PC-9 (cell line): ENCODE results near the gene DLGAP4. TPM values are rescaled to one million over a fixed set of nuclear protein-coding genes. Genes with fewer than 3 reads are reported as not detected.
"Not testable (repeated sequence)": the region's sequence is repeated elsewhere in the genome, so short reads cannot be mapped to it uniquely, and the experiment has no call there.

Source experiments
- BruUV-seq: library from RNA; stranded (reverse); fragments of 400-500 nt; replicated peaks from 2 replicates; lab custom pipeline; 2021; lab: Mats Ljungman, UMichigan
- CTCF ChIA-PET: fragments of 300-600 bp; sonication (Branson Sonifier 250); formaldehyde crosslinking; loops from one replicate; lab custom pipeline; 2022; ENCODE audit warnings: antibody characterized with exemption; lab: Charles Lee
- POLR2A ChIA-PET: fragments of 300-600 bp; sonication (Branson Sonifier 250); formaldehyde crosslinking; loops from one replicate; lab custom pipeline; 2022; ENCODE audit warnings: antibody characterized with exemption; ENCODE audit not compliant: unreplicated experiment; lab: Charles Lee
- DNase-seq, 2 experiments: peaks; one replicate each; pipeline versions ENCODE4 v3.0.0 to v3.0.0-alpha.2; 2015 to 2022; ENCODE audit warnings: mixed read lengths in 1 of 2
- H2AFZ ChIP-seq: fragments of 200-600 bp; sonication (generic); 2 replicates; pipeline ENCODE4 v1.8.1; 2017; ENCODE audit warnings: antibody characterized with exemption
- H3F3A ChIP-seq: fragments of 200-600 bp; sonication (generic); 2 replicates; pipeline ENCODE4 v1.8.1; 2017; ENCODE audit warnings: antibody characterized with exemption, mild to moderate bottlenecking, low read depth; ENCODE audit not compliant: insufficient read depth
- H3K27ac ChIP-seq: fragments of 200-600 bp; sonication (generic); 2 replicates; pipeline ENCODE4 v1.6.1; 2016; ENCODE audit warnings: mixed run types
- H3K27me3 ChIP-seq: fragments of 200-600 bp; sonication (generic); 2 replicates; pipeline ENCODE4 v1.6.1; 2016; ENCODE audit warnings: low read depth, mixed run types; ENCODE audit not compliant: insufficient read depth
- H3K36me3 ChIP-seq: fragments of 200-600 bp; sonication (generic); 2 replicates; pipeline ENCODE4 v1.6.1; 2016; ENCODE audit warnings: low read depth, mixed run types
- H3K4me1 ChIP-seq: fragments of 200-600 bp; sonication (generic); replicated peaks from 2 replicates; pipeline ENCODE4 v1.6.1; 2016; ENCODE audit warnings: mixed run types; ENCODE audit not compliant: insufficient read depth
- H3K4me2 ChIP-seq: fragments of 200-600 bp; sonication (generic); 2 replicates; pipeline ENCODE4 v1.6.1; 2017; ENCODE audit warnings: mixed run types
- H3K4me3 ChIP-seq: fragments of 200-600 bp; sonication (generic); 2 replicates; pipeline ENCODE4 v1.6.1; 2016; ENCODE audit warnings: mixed run types
- H3K79me2 ChIP-seq: fragments of 200-600 bp; sonication (generic); 2 replicates; pipeline ENCODE4 v1.6.1; 2017; ENCODE audit warnings: low read depth, mixed run types
- H3K9me2 ChIP-seq: fragments of 200-600 bp; sonication (generic); 2 replicates; pipeline ENCODE4 v1.8.1; 2017; ENCODE audit warnings: mild to moderate bottlenecking; ENCODE audit not compliant: insufficient read depth
- H3K9me3 ChIP-seq: fragments of 200-600 bp; sonication (generic); 2 replicates; pipeline ENCODE4 v1.8.1; 2016; ENCODE audit warnings: low read depth; ENCODE audit not compliant: insufficient read depth
- H4K20me1 ChIP-seq: fragments of 200-600 bp; sonication (generic); 2 replicates; pipeline ENCODE4 v1.8.1; 2017; ENCODE audit not compliant: insufficient read depth
- EZH2 ChIP-seq: fragments of 200-600 bp; sonication (generic); IDR thresholded peaks from 2 replicates; pipeline ENCODE4 v1.8.0; 2017; ENCODE audit warnings: antibody characterized with exemption, low read depth
- intact Hi-C: fragments of 100-400 bp; cut with micrococcal nuclease; formaldehyde crosslinking; loops from one replicate; pipeline ENCODE4 v1.10.0; 2022; ENCODE audit not compliant: unreplicated experiment
- total RNA-seq: library from RNA; stranded (reverse); gene quantifications from 2 replicates; pipeline ENCODE4 v1.2.3, GENCODE V29; 2021
- TF ChIP-seq, protein P1 (sequence below): fragments of 200-600 bp; sonication (generic); conservative IDR thresholded peaks from 2 replicates; pipeline ENCODE4 v1.6.1; 2017; ENCODE audit warnings: mixed run types, antibody characterized with exemption, mild to moderate bottlenecking, moderate library complexity

The DLGAP4 gene
- total RNA-seq, 1 experiment from 2014 or later, result 62.6 TPM

DNA sequence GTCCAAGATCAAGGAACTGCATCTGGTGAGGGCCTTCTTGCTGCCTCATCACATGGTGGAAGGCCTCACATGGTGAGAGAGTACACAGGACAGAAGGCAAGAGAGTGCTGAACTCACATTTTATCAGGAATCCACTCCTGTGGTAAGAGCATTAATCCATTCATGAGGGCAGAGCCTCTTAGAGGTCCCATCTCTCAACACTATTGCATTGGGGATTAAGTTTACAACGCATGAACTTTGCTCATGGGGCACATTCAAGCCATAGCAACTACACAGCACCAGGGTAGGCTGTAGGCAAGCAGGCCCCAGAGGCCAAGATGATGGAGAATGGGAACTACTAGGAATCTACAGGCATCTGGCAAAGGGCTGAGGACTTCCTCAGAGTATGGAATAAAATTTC is 257.2 kb downstream of the DLGAP4 start:
- Histone ChIP-seq H3K79me2 (no peaks in the 10 kb centered on the region), H3K27me3 (no peaks in the 10 kb centered on the region), H2AFZ (no peak overlapping the region), H3F3A (no peaks in the 10 kb centered on the region), H3K27ac (no peak overlapping the region), H3K9me2 (no peaks in the 10 kb centered on the region), H3K9me3 (peaks cover 3% of the 10 kb centered on the region; the same call in 1 of the 2 replicates), H3K4me2 (no peak overlapping the region), H3K36me3 (no peaks in the 10 kb centered on the region), H4K20me1 (no peaks in the 10 kb centered on the region), H3K4me3 (no peak overlapping the region), H3K4me1 (no peaks in the 10 kb centered on the region)
- TF ChIP-seq, protein P1, sequence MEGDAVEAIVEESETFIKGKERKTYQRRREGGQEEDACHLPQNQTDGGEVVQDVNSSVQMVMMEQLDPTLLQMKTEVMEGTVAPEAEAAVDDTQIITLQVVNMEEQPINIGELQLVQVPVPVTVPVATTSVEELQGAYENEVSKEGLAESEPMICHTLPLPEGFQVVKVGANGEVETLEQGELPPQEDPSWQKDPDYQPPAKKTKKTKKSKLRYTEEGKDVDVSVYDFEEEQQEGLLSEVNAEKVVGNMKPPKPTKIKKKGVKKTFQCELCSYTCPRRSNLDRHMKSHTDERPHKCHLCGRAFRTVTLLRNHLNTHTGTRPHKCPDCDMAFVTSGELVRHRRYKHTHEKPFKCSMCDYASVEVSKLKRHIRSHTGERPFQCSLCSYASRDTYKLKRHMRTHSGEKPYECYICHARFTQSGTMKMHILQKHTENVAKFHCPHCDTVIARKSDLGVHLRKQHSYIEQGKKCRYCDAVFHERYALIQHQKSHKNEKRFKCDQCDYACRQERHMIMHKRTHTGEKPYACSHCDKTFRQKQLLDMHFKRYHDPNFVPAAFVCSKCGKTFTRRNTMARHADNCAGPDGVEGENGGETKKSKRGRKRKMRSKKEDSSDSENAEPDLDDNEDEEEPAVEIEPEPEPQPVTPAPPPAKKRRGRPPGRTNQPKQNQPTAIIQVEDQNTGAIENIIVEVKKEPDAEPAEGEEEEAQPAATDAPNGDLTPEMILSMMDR, result no peak
- TF ChIP-seq EZH2, result no peak
- ChIA-PET POLR2A (no interaction called here), CTCF (no interaction called here)
- BruUV-seq, result no TSS peak
- DNase-seq, result no peak
- intact Hi-C loops, result no loop called here

DNA sequence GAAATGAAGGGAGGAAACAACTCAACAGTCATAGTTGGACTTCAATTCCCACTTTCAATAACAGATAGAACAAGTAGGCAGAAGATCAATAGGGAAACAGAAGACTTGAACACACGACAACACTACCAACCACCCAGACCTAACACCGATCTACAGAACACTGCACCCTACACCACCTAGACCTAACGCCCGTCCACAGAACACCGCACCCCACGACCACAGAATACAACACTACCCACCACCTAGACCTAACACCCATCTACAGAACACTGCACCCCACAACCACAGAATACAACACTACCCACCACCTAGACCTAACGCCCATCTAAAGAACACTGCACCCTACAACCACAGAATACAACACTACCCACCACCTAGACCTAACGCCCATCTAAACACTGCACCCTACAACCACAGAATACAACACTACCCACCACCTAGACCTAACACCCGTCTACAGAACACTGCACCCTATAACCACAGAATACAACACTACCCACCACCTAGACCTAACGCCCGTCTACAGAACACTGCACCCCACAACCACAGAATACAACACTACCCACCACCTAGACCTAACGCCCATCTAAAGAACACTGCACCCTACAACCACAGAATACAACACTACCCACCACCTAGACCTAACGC is 258.1 kb downstream of the DLGAP4 start:
- POLR2A ChIA-PET, intact Hi-C loops, BruUV-seq, H3K27me3 ChIP-seq, H4K20me1 ChIP-seq, H3K4me1 ChIP-seq, H2AFZ ChIP-seq, H3K4me2 ChIP-seq, CTCF ChIA-PET, DNase-seq, H3K36me3 ChIP-seq, H3K9me3 ChIP-seq, H3K27ac ChIP-seq, H3F3A ChIP-seq, H3K79me2 ChIP-seq, H3K4me3 ChIP-seq, H3K9me2 ChIP-seq: not testable (repeated sequence)

GRCh38 chr20:36564726-36565121 is 258.6 kb downstream of the DLGAP4 start:
- H3K4me2 ChIP-seq, H3K4me3 ChIP-seq, H3K9me3 ChIP-seq, POLR2A ChIA-PET, H3K27ac ChIP-seq, CTCF ChIA-PET, DNase-seq, H3K4me1 ChIP-seq, H3K27me3 ChIP-seq, H3F3A ChIP-seq, H3K9me2 ChIP-seq, H3K36me3 ChIP-seq, intact Hi-C loops, BruUV-seq, H2AFZ ChIP-seq, H3K79me2 ChIP-seq, H4K20me1 ChIP-seq: not testable (repeated sequence)

- intact Hi-C loops, result no loop called here
- no peaks in the 10 kb centered on the region for H3K4me1 ChIP-seq
- ChIA-PET CTCF (no interaction called here), POLR2A (no interaction called here)
- no peaks in the 10 kb centered on the region for H3K36me3 ChIP-seq
- peaks cover 11% of the 10 kb centered on the region; the same call in 1 of the 2 replicates for H3F3A ChIP-seq
- TF ChIP-seq EZH2, result no peak
- TF ChIP-seq, protein P1, result no peak
- H4K20me1 ChIP-seq, result no peaks in the 10 kb centered on the region
- no TSS peak for BruUV-seq
- H3K4me2 ChIP-seq, result no peak overlapping the region
- no peak overlapping the region for H3K4me3 ChIP-seq
- H3K79me2 ChIP-seq, result no peaks in the 10 kb centered on the region
- no peak for DNase-seq
- H3K9me3 ChIP-seq, result peaks cover 3% of the 10 kb centered on the region; the same call in 1 of the 2 replicates
- H3K27ac ChIP-seq, result no peak overlapping the region
- H3K27me3 ChIP-seq, result no peaks in the 10 kb centered on the region
- H2AFZ ChIP-seq, result no peak overlapping the region
- no peaks in the 10 kb centered on the region for H3K9me2 ChIP-seq
Measured at GRCh38 chr20:36565520-36565919, 259.4 kb downstream of the DLGAP4 start.
